Measurements from ENCODE around the gene PLAC8L1. TPM values are rescaled to one million over a fixed set of nuclear protein-coding genes. Genes with fewer than 3 reads are reported as not detected.

The PLAC8L1 gene, protein sequence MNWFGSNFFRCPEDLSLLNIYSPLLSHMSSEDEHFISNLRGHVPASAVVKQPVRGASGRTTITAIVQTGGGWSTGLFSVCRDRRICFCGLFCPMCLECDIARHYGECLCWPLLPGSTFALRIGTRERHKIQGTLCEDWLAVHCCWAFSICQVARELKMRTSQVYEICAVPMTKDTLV
- not detected in 2 replicates for total RNA-seq

DNA sequence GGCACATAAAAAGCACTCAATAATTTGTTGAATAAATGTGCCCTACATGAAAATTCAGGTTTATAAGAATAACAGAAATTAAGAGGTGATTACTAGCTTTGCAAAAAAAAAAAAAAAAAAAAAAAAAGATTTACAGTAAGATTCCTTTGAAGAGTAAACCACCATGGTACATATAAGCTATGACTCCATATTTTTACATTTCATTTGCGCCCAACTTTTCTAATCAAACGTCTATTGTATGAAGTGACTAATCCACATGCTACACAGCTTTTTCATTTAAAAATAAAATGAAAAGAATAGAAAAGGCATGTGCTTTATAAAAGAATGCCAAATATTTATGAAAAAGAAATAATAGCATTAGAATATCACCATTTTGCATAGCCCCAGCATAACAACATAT is at the start of gene PLAC8L1:
Gene PLAC8L1, minus strand, starts transcription at position 101 of the 400 bp plus-strand sequence. CDS start 1,266 bp downstream, outside the sequence.

Small RNA genes within 50 kb of the gene (small RNA-seq; reads per million reads assigned to genes)
- gene AC091959.1: not detected

Other genes with a start within 250 kb of the PLAC8L1 start
- not detected in 2 replicates for gene GRXCR2, start 232.6 kb downstream of the PLAC8L1 start, total RNA-seq
- gene SH3RF2, start 169.0 kb downstream of the PLAC8L1 start, total RNA-seq: 1.5 and 1.8 TPM in 2 replicates
- 74.8 and 94.8 TPM in 2 replicates for gene LARS1, start 77.1 kb upstream of the PLAC8L1 start, total RNA-seq
- gene RBM27, start 98.0 kb upstream of the PLAC8L1 start, total RNA-seq: 27.4 and 30.8 TPM in 2 replicates
- not detected in 2 replicates for gene POU4F3, start 233.3 kb upstream of the PLAC8L1 start, total RNA-seq

Measured in hair follicle dermal papilla cell (primary cell).